ENCODE results near the gene LARP1.
A peak's percentile ranks its signal among the peaks of the same experiment; 100 is the strongest.
"Not testable (repeated sequence)": the region's sequence is repeated elsewhere in the genome, so short reads cannot be mapped to it uniquely, and the experiment has no call there.

The LARP1 gene

GRCh38 chr5:154735362-154735761 lies 19.8 kb upstream of the LARP1 start:
- not testable (repeated sequence) for DNase-seq

- not testable (repeated sequence) for DNase-seq
Observed at GRCh38 chr5:154736372-154736771, 18.8 kb upstream of the LARP1 start.

- no peak for DNase-seq
Observed at GRCh38 chr5:154737667-154738320, 17.4 kb upstream of the LARP1 start.

DNA sequence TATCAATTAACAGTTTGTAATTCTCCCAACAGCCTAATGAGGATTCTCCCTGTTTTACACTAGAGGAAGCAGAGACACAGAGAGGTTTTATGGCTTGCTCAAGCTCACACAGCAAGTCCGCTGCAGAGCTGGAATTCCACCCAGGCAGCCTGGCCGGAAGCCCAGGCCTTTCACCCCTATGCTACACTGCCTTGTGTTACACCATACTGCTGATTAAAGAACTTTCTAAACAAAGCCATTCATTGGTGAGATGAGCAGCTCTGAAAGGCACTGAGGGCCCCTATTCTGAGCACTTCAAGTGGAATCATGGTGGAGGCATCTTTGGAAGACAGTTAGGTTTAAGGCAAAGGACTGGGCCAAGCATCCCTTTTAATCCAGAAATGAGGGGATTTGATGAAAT lies 14.7 kb upstream of the LARP1 start:
- no peak for DNase-seq

DNA sequence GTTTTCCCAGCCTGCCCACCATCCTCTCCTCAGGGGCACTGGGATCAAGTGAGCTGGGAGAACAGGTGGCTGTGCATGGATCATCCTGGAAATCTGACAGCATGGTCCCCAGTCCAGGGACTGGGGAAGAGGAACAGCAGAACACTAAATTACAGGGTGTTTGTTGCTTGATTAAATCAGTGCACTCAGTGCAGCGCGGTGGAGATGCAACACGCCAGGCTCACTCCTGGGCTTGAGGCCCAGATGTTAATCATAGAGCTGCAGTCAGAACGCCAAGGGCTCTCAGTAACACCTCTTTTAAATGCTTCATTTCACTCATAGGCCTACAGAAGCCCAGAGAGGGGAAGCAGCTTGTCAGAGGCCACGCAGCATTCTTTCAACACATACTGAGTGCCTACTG lies 14.2 kb upstream of the LARP1 start:
- DNase-seq: no peak

DNA sequence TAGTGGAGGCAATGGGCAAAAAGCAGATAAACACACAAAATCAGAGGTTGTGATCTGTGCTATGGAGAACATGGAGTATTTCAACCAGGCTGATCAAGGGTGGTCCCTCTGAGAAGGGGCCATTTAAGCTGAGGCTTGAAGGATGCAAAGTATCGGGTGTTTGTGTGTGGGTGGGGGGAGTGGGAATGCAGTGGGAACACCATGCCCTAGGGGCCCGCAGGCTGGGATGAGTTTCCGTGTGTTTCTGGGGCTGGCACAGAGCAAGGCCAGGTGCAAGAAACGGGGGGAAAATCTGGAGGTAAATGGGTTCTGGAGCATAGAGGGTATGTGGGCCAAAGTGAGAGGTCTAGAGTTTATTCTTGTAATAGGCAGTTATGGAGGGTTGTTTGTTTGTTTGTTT lies 13.8 kb upstream of the LARP1 start:
- no peak for DNase-seq

DNA sequence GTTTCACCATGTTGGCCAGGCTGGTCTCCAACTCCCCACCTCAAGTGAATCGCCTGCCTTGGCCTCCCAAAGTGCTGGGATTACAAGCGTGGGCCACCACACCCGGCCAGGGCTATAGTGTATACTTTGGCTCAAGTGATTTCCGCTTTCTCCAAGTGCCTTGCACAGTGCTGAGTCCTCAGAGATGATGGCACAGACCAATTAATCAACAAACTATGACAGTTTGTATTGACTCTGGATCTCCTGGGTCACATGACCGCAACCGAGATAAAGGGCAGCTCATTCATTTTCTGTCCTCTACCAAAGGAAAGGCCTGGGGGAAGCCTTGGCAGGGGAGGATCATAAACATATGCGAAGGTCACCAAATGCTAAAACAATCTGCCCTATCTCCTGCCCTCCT lies 11.4 kb upstream of the LARP1 start:
- no peak for DNase-seq

DNA sequence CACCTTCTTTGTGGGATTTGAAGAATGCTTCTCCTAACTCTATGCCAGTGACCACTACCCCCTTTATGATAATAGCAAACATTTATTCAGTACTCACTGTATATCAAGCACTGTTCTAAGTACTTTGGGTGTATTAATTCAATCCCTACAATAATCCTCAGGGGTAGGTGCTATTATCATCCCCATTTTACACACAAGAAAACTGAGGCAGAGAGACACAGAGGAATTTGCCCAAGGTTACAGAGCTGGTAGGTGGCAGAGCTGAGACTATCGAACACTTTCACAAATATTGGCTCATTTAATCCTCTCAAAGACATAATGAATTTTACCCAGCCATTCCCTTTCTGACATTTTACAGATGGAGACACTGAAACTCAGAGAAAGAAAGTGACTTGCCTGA lies 9.8 kb upstream of the LARP1 start:
- DNase-seq: no peak

- DNase-seq: no peak
Observed at GRCh38 chr5:154749491-154749890, 5.7 kb upstream of the LARP1 start.

DNA sequence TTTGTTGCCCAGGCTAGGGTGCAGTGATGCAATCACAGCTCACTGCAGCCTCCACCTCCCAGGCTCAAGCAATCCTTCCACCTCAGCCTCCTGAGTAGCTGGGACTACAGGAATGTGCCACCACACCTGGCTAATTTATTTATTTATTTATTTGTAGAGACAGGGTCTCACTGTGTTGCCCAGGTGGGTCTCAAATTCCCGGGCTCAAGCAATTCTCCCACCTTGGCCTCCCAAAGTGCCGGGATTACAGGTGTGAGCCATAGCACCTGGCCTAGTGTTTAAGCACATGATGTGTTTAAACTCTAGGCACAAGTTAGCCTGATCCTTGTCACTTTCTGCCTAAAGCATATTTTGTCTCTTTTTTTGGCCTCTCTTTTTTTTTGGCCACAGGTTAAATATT lies 4.5 kb upstream of the LARP1 start:
- not testable (repeated sequence) for DNase-seq

DNA sequence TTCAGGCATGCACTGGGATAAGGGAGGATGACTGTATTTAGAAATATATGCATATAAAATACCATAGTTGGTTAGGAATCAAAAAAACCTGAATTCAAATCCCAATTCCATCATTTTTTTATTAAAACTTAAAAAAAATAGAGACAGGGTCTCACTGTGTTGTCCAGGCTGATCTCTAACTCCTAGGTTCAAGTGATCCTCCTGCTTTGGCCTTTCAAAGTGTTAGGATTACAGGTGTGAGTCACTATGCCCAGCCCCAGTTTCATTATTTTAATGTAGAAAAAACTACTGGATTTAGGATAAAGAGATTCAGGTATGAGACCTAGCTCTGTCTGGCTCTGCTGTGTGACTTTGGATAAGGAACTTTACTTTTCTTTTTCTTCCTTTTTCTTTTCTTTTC lies 3.3 kb upstream of the LARP1 start:
- no peak for DNase-seq

- DNase-seq: no peak
Observed at GRCh38 chr5:154753792-154754191, 1.4 kb upstream of the LARP1 start.

- peak; percentile 98 to 100 (median 99) for DNase-seq
Observed at GRCh38 chr5:154754460-154755360, 467 bp upstream of the LARP1 start.

DNA sequence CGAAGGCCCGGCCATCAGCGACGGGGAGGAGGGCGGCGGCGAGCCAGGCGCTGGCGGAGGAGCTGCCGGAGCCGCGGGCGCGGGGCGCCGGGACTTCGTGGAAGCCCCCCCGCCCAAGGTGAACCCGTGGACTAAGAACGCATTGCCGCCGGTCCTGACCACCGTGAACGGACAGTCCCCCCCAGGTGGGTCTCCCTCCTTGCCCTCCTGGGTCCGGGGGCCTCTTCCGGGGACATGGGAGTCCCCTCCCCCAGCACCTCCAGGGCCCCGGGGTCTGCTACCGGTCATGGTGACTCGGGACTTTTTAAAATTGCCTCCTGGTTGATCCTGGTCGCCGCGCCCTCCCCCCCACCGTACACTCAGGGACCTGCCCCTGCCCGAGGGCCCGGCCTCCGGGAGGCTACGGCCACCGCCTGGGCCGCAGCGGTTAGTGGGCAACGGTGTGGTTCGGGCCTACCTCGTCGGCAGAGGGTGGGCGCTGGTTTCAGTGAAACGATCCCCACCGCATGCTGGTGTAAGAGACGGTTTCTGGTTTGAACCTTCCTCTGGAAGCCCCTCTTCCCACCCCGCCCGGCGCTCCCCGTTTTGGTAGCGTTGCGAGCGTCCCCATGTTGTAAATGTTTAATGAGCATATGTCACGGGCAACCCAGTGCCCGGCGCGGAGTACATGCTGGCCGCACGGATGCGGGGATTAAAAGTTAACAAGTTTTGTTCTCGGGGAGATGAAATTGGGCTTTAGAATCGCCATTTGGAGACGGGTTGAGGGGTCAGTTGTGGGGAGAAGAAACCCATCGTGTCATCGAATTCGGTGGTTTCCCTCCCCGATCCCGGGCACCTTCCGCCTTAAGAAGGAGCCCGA lies 1.1 kb downstream of the LARP1 start:
- peak; percentile 55 to 71 (median 65) for DNase-seq

DNA sequence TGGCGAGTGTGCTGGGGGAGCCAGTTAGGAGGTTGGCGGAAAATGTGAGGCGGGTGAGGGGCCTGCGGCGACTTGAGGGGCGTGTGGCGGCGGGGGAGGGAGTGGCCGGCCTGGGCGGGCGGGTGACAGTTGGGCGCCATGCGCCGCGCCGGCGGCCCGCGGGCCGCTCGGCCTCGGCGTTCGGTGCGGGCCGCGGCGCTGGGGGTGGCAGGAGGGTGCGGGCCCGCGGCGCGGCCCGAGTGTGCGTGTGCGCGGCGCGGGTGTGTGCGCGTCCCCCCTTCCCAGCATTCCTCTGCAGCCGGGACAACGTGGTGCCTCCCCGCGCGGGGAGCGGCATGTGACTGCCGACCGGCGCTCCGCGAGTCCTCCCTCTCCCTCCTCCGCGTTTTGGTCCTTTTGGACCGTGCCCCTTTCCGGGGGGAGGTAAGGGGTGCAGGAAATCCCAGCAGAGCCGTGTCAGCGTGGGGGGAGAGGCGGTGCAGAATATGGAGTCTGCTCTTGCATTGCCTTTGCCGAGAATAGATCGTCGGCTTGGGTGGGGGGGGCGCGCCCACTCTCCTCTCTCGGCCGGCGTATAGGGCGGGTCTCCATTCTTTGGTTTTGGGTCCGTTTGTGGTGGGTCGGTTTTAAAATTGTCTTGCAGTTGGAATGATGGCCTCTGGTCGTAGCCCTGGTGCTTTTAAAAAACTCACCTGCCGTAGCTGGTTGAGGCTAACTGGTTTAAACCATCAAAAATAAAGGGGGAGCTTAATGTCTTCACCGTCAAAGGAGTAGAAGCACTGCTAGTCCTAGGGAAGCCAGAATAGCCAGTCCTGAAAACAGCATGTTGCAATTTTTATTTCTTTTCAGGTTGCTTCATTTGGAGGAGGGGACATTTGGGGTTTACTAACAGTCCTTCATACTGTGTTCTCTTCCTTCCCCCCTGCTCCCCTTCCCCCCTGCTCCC lies 2.0 kb downstream of the LARP1 start:
- peak; percentile 49 to 68 (median 55) for DNase-seq

DNA sequence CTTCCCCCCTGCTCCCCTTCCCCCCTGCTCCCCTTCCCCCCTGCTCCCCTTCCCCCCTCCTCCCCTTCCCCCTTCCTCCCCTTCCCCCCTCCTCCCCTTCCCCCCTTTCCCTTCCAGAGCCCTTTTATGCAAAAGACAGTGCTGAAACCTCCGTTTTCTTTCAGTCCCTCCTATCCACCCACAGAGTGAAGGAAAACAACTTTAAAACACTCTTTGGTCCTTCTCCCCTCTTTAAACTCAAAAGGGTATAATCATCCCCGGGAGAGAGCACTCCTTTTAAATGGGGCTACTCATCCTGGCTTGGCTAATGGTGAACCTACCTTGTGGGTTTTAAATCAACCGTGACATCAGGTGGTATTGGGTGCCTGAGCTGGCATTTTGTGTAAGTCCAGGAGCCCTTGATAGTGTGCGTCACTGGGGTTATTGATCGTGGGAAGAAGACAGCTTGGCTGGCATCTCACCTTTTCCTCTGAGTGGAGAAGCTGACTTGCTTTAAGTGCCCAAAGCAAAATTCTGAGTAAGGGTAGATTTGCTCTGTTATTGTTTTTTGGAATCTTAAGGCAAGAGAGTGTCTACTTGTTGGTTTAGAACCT lies 2.7 kb downstream of the LARP1 start:
- DNase-seq: no peak

GRCh38 chr5:154758493-154758892 lies 3.3 kb downstream of the LARP1 start:
- DNase-seq: peak in 2 of 3 donors; percentile 30 to 34

GRCh38 chr5:154758977-154759376 lies 3.8 kb downstream of the LARP1 start:
- no peak for DNase-seq

DNA sequence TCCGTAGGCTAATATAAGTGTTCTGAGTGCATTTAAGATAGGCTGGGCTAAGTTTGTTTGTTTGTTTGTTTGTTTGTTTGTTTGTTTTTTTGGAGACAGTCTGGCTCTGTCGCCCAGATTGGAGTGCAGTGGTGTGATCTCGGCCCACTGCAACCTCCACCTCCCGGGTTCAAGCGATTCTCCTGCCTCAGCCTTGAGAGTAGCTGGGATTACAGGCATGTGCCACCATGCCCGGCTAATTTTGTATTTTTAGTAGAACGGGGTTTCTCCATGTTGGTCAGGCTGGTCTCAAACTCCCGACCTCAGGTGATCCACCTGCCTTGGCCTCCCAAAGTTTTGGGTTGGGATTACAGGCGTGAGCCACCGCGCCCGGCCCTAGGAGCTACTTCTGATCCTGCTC lies 4.7 kb downstream of the LARP1 start:
- DNase-seq: not testable (repeated sequence)

- DNase-seq: peak; percentile 22 to 50 (median 46)
Observed at GRCh38 chr5:154761046-154761736, 6.0 kb downstream of the LARP1 start.

DNA sequence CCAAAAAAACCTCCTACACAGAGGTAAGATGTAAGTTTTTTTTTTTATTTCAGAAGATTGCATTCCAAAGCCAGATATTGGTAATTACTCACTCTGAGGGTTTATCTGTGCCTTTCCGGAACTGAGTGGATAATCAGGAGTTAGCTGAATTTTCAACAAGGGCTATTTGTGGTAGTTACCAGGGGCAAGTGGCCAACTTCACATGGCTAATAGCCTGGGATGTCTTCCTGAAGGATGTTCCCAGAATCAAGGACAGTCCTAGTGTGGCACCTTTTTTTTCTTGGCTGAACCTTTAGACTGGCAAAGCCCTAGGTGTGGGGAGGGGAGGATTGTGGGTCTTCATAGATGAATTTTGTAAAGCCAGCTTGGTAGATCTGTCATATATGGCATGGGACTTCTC lies 7.1 kb downstream of the LARP1 start:
- no peak for DNase-seq

All from suppressor macrophage treated with lipopolysaccharide for 1 hour (primary cell).